HG03025 (cell line): ENCODE measurements around the gene PPP2R3C.
A peak's percentile ranks its signal among the peaks of the same experiment; 100 is the strongest.
"Not testable (repeated sequence)": the region's sequence is repeated elsewhere in the genome, so short reads cannot be mapped to it uniquely, and the experiment has no call there.

ENCODE experiments used
- ATAC-seq: cut with Tn5 transposase; IDR thresholded peaks from one replicate; pipeline ENCODE4 v1.9.1; 2021; ENCODE audit warnings: mild to moderate bottlenecking, moderate library complexity; ENCODE audit not compliant: unreplicated experiment, low FRiP score

PPP2R3C gene

GRCh38 chr14:35133542-35134328 is 11.9 kb upstream of the PPP2R3C start:
- ATAC-seq, result no peak

DNA sequence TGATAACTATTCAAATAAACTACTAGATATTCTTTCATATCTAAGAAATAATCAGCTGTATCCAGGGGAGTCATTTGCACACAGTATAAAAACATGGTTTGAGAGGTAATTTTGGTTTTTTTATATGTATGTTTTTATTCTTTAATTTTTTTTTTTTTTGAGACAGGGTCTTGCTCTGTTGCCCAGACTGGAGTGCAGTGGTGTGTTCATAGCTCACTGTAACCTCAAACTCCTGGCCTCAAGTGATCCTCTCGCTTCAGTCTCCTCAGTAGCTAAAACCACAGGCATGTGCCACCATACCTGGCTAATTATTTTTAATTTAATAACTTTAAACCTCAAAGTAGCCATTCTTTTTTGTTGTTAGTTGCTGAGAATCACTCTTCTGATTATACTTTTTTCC is 2.3 kb upstream of the PPP2R3C start:
- no peak for ATAC-seq

GRCh38 chr14:35123388-35123703 is 1.6 kb upstream of the PPP2R3C start:
- no peak for ATAC-seq

- peak; percentile 2 for ATAC-seq
Observed at GRCh38 chr14:35122696-35123387, 1.1 kb upstream of the PPP2R3C start.

DNA sequence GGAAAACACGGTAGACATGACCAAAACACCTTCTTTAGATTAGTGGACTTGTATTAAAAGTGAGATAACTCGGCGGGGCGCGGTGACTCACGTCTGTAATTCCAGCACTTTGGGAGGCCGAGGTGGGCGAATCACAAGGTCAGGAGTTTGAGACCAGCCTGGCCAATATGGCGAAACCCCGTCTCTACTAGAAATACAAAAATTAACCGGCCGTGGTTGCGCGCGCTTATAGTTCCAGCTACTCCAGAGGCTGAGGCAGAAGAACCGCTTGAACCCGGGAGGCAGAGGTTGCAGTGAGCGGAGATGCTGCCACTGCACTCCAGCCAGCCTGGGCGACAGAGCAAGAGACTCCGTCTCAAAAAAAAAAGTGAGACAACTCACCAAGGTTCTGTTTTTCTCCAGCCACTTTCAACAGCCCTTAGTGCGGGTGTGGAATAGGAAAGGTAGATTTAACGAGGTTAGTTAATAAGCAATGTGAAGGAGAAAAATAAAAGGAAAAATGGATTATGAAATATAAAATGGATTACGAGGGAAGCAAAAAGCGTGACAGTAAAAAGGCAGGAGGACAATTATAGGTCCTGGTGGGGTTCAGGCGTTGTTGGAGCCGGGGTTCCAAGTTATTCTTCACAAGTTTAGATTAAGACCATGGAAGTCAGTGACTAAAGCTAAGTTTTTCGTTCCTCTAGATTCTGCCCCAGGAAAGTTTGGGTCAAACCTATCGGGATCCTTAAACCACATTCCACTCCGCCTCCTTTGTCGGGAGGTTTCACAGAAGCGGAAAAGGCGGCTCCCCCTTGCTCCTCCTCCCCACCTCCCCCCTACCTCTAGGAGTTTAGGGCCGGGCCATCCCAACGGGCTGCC is 534 bp downstream of the PPP2R3C start:
- no peak for ATAC-seq

DNA sequence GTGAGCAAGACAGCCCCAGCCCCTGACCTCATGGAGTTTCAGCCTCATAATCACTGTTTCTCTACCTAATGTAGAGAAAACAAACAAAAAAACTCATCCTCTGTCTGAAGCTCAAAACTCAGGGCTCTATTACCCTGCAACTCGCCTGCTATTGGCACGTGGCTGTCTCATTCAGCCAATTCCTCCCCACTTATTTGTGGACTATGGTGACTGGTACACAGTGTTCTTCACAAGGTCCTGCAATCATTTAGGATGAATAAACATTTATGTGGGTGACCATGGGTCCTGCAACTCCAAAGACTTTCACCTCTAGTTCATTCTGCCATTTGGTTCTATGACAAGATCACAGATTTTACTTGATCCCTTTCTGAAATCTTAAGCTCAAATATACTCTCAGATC is 4.7 kb downstream of the PPP2R3C start:
- ATAC-seq, result no peak

DNA sequence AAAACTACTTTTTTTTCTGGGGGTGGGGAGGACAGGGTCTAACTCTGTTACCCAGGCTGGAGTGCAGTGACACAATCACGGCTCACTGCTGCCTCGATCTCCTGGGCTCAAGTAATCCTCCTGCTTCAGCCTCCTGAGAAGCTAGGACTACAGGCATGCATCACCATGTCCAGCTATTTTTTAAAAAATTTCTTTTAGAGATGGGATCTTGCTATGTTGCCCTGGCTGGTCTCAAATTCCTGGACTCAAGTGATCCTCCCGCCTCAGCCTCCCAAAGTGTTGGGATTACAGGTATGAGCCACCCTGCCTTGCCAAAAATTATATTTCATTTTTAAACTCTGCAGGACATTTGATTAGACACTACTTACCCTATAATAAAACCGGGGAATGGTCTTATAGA is 5.5 kb downstream of the PPP2R3C start:
- ATAC-seq, result no peak

DNA sequence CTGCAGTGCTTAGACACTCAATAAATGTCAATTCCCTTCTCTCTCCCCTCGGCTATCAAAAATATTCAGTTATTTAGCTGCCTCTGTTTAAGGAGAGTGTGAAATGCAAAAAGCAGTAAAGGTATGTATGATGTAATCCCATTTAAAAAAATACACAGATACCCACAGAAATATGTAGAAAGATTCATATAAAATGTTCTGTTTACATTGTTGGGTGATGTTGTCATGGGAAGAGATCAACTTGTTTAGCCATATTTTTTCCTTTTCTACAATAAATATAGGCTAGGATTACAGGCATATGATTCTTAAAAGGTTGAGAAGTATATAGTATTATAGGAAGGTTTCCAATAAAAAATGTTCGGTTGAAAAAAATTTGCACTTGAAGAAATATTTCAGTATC is 7.8 kb downstream of the PPP2R3C start:
- ATAC-seq, result no peak

GRCh38 chr14:35113308-35113950 is 8.4 kb downstream of the PPP2R3C start:
- no peak for ATAC-seq

- ATAC-seq, result no peak
Observed at GRCh38 chr14:35112641-35113040, 9.1 kb downstream of the PPP2R3C start.

- no peak for ATAC-seq
Observed at GRCh38 chr14:35107866-35108265, 13.9 kb downstream of the PPP2R3C start.

- not testable (repeated sequence) for ATAC-seq
Observed at GRCh38 chr14:35094645-35095044, 27.1 kb downstream of the PPP2R3C start.

DNA sequence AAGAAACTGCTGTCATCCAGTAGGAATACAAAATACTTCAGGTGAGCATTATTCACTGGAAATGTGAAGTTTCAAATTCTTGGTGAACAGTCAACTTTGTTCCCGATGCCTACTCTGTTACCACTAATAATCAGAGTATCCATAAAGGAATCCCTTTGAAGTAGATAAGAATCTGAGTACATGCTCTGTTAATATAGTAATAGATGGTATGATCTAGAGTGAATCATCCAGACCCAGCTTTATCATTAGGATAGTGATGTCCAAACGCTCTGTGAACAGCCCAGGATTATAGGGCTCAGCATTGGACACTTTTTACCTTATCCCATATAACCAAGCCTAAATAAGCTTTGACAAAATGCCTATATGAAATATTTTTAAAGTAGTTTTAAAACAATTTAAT is 33.3 kb downstream of the PPP2R3C start:
- no peak for ATAC-seq

GRCh38 chr14:35085441-35085840 is 36.3 kb downstream of the PPP2R3C start:
- no peak for ATAC-seq

- ATAC-seq, result no peak
Observed at GRCh38 chr14:35083530-35084150, 38.1 kb downstream of the PPP2R3C start.

GRCh38 chr14:35079742-35080141 is 42.0 kb downstream of the PPP2R3C start:
- ATAC-seq, result no peak

- ATAC-seq, result no peak
Observed at GRCh38 chr14:35078082-35078481, 43.7 kb downstream of the PPP2R3C start.

GRCh38 chr14:35073486-35073885 is 48.3 kb downstream of the PPP2R3C start:
- no peak for ATAC-seq

GRCh38 chr14:35072226-35072625 is 49.6 kb downstream of the PPP2R3C start:
- no peak for ATAC-seq

DNA sequence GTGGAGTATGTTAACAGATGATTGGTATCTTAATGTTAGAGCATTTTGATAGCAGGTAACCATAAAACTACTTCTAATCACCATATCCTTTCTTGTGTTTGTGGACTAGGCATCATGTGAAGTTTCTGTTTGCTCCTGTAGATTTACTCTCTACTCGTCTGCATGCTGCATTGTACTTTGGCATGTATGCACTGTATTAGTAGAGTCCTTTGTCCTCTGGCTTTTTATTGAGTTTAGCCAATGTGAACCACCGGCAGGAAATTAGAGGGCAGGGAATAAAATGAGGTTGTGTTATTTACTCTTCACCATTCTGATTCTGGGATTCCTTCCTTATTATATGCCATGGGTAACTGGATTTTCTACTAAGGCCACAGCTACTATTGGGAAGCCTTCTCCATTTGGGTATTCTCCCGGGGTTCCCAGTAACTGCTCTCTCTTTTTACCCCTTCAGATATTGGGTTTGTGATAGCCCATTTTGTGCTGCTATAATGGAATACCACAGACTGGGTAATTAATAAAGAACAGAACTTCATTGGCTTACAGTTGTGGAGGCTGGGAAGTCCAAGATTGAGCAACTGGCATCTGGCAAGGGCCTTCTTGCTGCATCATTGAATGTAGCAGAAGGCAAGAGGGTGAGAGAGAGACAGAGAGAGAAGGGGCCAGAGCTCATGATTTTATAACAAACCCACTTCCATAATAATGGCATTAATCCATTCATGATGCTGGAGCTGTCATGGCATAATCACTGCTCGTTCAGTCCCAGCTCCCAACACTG is 53.4 kb downstream of the PPP2R3C start:
- no peak for ATAC-seq
